Activated CD4-positive, alpha-beta T cell treated with anti-CD3 and anti-CD28 coated beads, Interleukin-10, Interleukin-2, amounts not matched to agents 100 ng/mL and 50 ng/mL, durations not matched to agents 16 hours and 8 hours (primary cell): ENCODE measurements around the gene DYRK1A.

Source experiments
- DNase-seq: peaks from one replicate; pipeline ENCODE4 v3.0.0-alpha.2; 2020

The DYRK1A gene

DNA sequence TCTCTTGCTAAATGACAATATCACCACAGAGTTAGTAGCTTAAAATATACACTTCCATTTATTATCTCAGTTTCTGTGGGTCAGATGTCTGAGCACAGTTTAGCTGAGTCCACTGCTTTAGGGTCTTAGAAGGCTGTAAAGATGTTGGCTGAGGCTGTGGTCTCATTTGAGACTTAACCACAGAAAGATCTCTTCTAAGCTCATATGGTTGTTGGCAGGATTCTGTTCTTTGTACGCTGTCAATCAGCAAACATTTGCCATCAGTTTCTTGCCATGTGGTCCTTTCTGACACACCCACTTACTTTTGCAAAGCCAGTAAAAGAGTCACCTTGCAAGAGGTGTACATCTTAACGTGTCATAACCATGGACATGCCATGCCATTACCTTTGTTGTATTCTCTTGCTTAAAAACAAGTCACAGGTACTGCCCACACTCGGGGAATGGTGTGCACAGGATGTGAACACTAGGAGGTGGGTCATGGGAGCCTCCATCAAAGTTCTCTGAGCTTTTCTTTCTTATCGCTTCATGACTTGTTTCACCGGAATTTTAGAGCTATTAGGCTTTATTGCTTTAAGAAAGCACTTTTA, 18.7 kb downstream of the DYRK1A start:
- DNase-seq: no peak

DNA sequence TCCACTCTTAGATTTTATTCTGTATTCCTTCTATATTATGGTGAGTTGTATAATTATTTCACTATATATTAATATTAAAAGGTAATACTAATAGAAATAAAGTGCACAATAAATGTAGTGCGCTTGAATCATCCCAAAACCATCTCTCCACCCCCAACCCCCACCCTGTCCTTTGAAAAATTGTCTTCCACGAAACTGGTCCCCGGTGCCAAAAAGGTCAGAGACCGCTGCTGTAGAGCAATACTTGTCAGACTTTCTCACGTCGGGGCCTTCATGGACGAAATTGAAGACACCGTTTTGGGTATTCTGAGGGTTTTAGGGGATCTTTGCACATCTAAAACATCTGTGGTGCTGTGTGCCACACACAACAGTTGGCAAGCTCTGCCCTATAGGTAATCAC, 19.6 kb downstream of the DYRK1A start:
- no peak for DNase-seq

GRCh38 chr21:37389456-37389855, 22.9 kb downstream of the DYRK1A start:
- DNase-seq: no peak

DNA sequence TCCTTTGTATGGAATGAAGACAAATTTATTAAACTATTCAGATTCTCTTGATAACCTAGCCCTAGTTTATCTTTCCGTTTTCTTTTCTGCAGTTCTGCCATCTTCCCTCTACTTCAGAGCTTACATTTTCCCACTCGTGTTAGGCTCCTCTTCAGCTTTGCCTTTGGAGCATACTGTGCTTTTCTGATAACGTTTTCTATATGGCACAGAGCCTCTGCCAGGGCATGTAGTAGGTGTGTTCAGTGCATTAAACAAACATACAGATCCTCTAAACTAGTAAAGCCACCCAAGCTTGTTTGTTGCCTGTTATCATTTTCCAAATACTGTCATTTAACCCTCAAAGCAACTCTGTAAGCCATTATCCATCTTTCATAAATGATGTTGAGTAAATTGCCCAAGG, 25.1 kb downstream of the DYRK1A start:
- DNase-seq: no peak

DNA sequence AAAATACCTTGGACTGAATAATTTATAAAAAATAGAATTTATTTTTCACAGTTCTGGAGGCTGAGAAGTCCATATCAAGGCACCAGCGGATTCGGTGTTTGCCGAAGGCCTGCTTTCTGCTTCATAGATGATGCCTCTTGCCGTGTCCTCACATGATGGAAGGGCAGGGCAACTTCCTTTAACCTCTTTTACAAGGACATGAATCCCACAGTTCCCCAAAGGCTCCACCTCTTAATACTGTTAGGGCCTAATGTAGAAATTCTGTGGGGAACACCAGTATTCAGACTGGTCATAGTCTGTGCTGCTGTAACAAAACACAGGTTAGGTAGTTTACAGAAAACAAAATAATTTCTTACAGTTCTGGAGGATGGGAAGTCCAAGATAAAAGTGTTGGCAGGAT, 25.9 kb downstream of the DYRK1A start:
- DNase-seq: no peak

DNA sequence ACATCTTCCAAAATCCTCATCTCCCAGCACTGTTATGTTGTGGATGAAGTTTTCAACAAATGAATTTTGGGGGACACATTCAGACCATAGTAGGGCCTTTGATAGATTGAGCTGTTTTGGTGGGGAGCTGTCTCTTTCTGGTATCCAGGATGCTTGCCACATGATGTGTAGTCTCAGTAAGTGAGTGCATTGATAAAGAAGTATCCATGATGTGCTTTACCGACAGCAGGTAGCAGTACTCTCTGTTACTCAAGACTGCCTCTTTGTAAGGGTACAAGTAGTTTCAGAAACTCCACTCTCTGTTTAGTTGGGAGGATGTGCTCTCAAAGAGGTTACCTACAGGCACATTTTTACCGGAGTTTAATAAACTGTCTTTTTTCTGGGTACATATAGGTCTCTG, 26.5 kb downstream of the DYRK1A start:
- no peak for DNase-seq

GRCh38 chr21:37393786-37394185, 27.2 kb downstream of the DYRK1A start:
- no peak for DNase-seq

GRCh38 chr21:37395961-37396360, 29.4 kb downstream of the DYRK1A start:
- no peak for DNase-seq

GRCh38 chr21:37396855-37397254, 30.3 kb downstream of the DYRK1A start:
- no peak for DNase-seq

DNA sequence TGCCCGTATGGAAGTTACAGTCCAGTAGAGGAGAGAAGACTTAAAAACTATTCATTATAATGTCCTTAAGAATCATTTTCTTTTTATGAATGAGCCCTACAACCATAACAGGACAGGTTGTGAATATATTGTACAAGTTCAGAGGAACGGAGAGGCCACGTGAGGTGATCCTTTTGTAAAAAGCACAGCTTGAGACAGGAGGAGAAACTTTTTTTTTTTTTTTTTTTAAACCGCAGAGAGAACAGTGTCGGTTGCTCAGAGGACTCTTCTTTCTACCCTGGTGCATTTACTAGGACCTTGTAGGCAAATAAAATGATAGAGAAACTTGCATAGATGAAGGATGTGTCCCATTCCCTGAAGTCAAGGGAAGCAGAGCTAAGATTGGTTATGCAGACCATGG, 32.1 kb downstream of the DYRK1A start:
- DNase-seq: no peak

DNA sequence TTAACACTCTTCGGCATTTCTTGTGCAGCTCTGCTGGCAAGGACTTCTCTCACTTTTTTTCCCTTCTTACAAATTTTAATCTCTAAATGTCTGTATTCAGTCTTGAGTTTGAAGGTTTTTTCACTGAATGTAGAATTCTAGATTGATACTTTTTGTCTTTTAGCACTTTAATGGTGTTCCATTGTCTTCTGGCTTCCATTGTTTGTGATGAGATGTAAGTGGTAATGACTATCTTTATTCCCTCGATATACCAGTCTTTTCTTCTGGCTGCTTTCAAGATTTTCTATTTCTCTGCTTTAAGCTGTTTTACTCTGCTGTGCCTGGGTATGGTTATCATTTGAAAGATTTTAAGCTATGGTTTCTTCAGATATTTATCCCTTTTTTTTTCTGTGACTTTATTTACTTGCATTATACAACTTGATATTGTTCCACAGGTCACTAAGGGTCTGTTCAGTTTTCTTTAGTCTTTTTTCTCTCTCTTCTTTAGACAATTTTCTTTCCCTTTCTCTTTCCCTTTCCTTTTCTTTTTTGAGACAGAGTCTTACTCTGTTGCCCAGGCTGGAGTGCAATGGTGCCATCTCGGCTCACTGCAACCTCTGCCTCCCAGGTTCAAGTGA, 35.8 kb downstream of the DYRK1A start:
- DNase-seq: no peak

- DNase-seq: no peak
Observed at GRCh38 chr21:37405629-37406028, 39.1 kb downstream of the DYRK1A start.

- DNase-seq: peak; percentile 45
Observed at GRCh38 chr21:37407719-37408420, 41.3 kb downstream of the DYRK1A start.

DNA sequence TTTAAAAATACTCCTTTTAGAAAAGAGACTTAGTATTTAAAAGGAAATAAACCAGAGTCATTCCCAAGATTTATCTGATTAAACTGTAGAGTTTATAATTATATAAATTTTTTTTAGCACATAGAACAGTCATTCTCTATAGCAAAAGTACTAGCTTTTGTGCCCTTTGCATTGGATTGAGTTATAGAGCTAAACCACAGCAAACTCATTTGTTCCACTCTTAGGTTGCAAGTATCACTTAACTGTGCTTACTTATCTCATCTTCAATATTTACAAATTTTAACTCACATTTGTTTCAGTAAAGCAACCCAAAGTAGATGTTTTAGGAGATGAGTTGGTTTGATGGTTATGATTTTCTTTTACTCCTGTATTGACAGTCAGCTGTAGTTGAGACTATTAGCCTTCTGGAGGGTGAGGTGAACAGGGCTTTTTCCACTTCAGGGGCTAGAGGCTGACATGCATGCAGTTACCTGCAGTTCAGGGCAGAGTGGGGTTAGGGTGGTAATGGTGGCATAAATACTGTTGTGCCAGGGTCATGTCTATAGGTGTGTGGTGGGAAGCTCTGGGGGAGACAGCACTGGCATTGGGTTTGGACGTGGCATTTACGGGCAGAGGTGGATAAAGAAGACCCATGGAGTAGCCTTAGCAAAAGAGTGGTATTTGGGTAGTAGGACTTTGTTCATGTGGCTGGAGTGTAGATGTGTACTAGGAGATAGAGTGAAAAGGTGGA, 42.1 kb downstream of the DYRK1A start:
- peak; percentile 44 for DNase-seq

DNA sequence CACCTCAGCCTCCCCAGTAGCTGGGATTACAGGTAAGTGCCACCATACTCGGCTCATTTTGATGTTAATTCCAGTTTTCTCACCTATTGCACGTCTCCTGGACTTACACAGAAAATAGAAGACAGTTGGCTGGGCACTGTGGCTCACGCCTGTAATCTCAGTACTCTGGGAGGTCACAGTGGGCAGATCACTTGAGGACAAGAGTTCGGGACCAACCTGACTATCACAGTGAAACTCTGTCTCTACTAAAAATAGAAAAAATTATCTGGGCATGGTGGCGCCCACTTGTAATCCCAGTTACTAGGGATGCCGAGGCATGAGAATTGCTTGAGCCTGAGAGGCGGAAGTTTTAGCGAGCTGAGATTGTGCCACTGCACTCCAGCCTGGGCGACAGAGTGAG, 44.1 kb downstream of the DYRK1A start:
- no peak for DNase-seq

DNA sequence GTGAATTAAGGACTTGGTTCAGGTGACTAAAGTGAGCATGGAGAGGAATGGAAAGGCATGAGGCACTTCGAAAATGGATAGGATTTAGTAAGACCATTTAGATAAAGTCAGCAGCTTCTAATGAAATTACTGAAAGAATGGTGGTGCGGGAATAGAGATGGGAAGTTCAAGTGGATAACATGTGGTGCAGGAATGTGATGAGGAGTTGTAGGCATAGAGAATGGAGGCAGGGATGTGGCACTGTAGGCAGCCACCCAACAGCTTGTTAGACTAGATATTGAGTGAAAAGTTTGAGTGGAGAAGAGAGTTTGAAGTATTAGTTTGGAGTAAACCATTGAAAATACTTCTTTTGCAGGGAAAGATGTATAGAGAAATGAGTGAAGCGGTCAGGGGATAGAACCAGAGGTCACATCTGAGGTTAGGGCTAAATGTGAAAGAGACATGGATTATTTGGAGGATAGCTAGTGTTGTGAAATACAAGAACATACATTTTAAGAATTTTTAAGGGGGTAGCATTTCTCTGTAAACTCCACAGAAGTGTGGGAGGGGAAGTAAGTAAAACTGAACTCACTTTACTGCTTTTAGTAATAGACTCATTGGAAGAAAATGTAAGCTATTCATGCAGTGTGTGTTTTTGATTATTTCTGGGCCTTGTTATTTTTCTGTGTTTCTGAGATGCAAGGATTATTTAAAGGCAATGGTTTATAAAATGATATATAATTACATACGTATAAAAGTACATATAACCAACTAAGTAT, 46.2 kb downstream of the DYRK1A start:
- no peak for DNase-seq

- no peak for DNase-seq
Observed at GRCh38 chr21:37413553-37414291, 47.1 kb downstream of the DYRK1A start.

- DNase-seq: no peak
Observed at GRCh38 chr21:37414292-37415253, 48.0 kb downstream of the DYRK1A start.

- DNase-seq: no peak
Observed at GRCh38 chr21:37415939-37416338, 49.4 kb downstream of the DYRK1A start.

- DNase-seq: no peak
Observed at GRCh38 chr21:37416914-37417313, 50.3 kb downstream of the DYRK1A start.
